WERI-Rb-1 (cell line): Measurements from ENCODE around the gene SLC6A8.
"Not testable (repeated sequence)": the region's sequence is repeated elsewhere in the genome, so short reads cannot be mapped to it uniquely, and the experiment has no call there.

ENCODE experiments used
- DNase-seq: peaks from one replicate; pipeline ENCODE4 v3.0.0-alpha.2; 2020
- H3K27ac ChIP-seq: fragments of 250-450 bp; sonication (Bioruptor Pico); 2 replicates; pipeline ENCODE4 v1.5.1; 2020; ENCODE audit warnings: mild to moderate bottlenecking, moderate library complexity
- H3K27me3 ChIP-seq: fragments of 250-450 bp; sonication (Bioruptor Pico); 2 replicates; pipeline ENCODE4 v1.5.1; 2021; ENCODE audit warnings: mild to moderate bottlenecking, low read depth, moderate library complexity; ENCODE audit not compliant: insufficient read depth, severe bottlenecking
- H3K36me3 ChIP-seq: fragments of 250-450 bp; sonication (Bioruptor Pico); 2 replicates; pipeline ENCODE4 v1.5.1; 2020; ENCODE audit warnings: mild to moderate bottlenecking, moderate library complexity
- H3K4me3 ChIP-seq: 2 replicates; pipeline ENCODE4 v1.5.1; 2011; ENCODE audit warnings: low read depth, mild to moderate bottlenecking, control low read depth, low read length
- H3K9me3 ChIP-seq: fragments of 250-450 bp; sonication (Bioruptor Pico); 2 replicates; pipeline ENCODE4 v1.5.1; 2021; ENCODE audit warnings: mild to moderate bottlenecking, moderate library complexity; ENCODE audit not compliant: severe bottlenecking
- TF ChIP-seq, protein P1 (sequence below): IDR thresholded peaks from 2 replicates; pipeline ENCODE4 v1.5.1; 2011; ENCODE audit warnings: low read depth, mild to moderate bottlenecking, control low read depth, inconsistent platforms, low read length

SLC6A8 gene

DNA sequence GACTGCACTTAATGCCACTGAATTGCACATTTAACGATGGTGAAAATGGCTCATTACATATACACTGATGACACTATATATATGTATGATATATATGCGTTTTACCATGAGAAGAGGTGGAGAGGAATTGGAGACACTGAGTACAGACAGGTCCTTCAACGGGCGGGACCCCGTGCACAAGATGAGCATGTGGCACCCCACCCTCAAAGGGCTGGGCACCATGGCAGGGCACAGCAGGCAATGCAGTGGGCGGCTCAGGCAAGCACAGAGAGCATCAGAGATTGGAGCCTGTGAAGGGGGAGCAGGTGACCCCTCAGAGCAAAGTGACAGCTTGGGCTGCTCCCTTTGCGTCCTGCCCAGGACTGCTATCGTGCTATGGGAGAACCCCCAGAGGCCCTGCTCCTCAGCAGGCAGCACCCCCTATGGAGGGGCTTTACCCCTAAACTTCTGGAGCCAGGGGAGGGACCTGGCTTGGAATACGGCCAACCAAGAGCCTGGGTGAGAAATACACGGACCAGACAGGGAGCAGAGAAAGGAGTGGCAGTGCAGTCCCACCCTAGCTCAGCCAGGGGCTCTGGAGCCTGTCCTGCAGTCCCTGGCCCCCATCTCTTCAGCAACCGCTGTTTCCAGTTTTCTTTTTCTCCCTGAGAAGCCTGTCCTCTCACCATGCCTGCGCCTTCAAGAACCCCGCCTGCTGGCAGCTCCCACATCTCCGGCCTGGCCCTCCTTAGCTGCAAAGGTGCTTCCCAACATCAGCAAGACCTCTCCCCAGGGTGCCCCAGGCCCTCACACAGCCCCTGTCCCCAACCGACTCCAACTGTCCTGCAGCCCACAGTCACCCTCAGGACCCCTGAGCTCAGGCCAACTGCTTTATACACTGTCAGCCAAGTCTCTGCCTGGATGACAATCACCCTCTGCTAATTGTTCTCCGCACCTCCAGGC is 10.5 kb downstream of the SLC6A8 start:
- no peak for DNase-seq
- Histone ChIP-seq H3K27ac (no peak overlapping the region; the same call in 1 of the 2 replicates), H3K36me3 (peaks cover 34% of the 10 kb centered on the region), H3K9me3 (no peaks in the 10 kb centered on the region), H3K4me3 (no peak overlapping the region), H3K27me3 (no peaks in the 10 kb centered on the region)
- TF ChIP-seq, protein P1, sequence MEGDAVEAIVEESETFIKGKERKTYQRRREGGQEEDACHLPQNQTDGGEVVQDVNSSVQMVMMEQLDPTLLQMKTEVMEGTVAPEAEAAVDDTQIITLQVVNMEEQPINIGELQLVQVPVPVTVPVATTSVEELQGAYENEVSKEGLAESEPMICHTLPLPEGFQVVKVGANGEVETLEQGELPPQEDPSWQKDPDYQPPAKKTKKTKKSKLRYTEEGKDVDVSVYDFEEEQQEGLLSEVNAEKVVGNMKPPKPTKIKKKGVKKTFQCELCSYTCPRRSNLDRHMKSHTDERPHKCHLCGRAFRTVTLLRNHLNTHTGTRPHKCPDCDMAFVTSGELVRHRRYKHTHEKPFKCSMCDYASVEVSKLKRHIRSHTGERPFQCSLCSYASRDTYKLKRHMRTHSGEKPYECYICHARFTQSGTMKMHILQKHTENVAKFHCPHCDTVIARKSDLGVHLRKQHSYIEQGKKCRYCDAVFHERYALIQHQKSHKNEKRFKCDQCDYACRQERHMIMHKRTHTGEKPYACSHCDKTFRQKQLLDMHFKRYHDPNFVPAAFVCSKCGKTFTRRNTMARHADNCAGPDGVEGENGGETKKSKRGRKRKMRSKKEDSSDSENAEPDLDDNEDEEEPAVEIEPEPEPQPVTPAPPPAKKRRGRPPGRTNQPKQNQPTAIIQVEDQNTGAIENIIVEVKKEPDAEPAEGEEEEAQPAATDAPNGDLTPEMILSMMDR = no peak

DNA sequence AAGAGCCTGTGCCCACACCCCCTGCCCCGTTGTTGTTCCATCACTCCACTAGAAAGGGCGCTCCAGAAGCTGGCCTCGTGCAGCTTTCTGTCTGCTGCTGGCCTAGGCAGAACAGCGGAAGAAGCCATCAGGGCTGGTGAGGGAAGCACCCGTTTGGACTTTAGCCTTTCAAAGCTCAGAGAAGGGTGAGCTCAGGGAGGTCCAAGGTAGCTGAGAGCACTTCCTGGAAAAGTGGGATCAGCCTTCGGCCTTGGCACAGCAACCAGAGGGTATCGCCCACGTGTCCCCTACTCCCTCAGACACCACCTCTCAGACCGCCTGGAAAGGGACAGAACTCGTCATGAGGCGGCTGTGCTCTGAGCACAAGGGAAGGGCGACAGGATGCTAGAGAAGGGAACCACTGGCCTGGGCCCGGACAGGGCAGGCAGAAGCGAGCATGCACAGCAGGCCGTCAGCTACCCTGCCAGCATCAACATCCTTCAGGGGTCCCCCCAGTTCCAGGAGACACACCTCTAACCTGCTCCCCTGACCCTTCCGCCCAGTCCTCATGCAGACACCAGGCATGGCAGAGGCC is 11.6 kb downstream of the SLC6A8 start:
- H3K27ac ChIP-seq, DNase-seq, H3K9me3 ChIP-seq, H3K27me3 ChIP-seq, H3K4me3 ChIP-seq: not testable (repeated sequence)
- peaks cover 36% of the 10 kb centered on the region for H3K36me3 ChIP-seq

DNA sequence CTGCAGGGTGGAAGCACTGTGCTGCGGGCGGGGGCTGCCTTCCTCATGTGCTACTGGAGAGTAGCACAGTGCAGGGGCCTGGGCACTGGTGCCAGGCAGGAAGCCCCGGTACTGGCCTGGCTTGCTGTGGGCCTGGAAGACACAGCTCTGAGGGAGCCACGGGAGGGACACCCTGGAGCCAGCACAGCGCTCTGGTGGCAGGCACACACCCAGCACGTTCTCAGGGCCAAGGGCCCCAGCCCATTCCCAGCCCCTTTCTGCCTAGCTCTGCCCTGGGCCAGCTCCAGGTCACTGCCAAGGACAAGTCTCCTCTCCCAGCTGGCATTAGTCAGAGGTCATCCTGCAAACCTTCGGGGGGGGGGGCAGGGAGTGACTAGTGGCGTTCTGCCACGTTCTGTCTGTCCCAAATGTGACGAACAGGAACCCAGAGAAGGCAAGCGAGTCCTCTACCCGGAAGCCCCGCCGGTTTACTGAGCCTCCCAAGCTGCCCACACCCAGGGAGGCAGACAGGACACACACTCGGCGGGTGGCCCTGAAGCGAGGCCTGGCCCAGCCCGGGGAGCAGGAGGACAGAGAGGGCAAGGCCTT is 12.2 kb downstream of the SLC6A8 start:
- not testable (repeated sequence) for H3K4me3 ChIP-seq, DNase-seq, H3K27ac ChIP-seq, H3K27me3 ChIP-seq, H3K9me3 ChIP-seq
- peaks cover 39% of the 10 kb centered on the region for H3K36me3 ChIP-seq

DNA sequence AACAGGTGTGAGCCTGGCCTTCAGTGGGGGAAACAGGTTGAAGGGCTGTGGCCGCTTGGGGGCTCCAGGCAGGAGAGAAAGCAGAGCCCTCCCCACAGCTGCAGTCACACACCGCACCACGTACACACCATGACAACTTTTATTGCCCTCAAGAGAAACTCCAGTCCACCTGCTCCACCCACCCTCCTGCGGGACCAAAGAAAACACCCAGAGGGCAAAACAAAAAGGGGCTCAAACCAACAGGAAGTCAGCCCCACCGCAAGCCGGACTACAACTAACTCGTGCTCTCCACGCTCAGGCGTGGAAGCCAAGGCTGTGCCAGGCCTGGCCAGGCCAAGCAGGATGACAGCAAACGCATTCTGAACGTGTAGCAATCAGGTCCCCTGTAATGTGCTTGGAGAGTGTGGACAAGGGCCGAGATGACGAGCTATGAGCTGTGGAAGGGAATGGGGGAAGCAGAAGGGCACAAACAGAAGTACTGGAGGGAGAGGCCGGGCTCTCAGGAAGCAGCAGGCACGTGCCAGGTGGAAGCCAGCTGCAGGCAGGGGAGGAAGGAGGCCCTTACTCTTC is 12.7 kb downstream of the SLC6A8 start:
- TF ChIP-seq, protein P1 = no peak
- Histone ChIP-seq H3K27me3 (no peaks in the 10 kb centered on the region), H3K27ac (no peak overlapping the region), H3K36me3 (peaks cover 37% of the 10 kb centered on the region), H3K4me3 (no peak overlapping the region), H3K9me3 (no peaks in the 10 kb centered on the region)
- no peak for DNase-seq

DNA sequence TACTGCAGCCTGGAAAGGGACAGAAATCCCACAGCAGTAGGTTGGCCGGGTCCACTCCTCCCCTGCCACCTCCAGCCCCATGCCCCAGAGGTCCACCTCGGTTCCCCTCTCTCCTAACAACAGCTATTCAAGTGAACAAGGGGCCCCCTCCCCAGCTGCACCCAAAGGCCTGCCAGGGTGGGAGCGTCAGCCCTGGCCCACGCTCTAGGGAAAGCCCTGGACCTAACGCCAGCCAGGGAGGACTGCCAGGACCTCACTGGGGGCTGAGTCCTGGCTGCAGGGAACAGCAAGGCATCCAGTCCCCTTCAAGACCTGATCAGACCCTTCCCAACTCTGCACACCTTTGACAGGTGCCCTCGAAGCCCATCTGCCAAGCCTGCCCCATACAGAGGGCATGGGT is 13.2 kb downstream of the SLC6A8 start:
- Histone ChIP-seq H3K27me3 (no peaks in the 10 kb centered on the region), H3K36me3 (peaks cover 33% of the 10 kb centered on the region), H3K27ac (no peak overlapping the region), H3K9me3 (no peaks in the 10 kb centered on the region), H3K4me3 (no peak overlapping the region)
- DNase-seq = no peak
- TF ChIP-seq, protein P1 = no peak

DNA sequence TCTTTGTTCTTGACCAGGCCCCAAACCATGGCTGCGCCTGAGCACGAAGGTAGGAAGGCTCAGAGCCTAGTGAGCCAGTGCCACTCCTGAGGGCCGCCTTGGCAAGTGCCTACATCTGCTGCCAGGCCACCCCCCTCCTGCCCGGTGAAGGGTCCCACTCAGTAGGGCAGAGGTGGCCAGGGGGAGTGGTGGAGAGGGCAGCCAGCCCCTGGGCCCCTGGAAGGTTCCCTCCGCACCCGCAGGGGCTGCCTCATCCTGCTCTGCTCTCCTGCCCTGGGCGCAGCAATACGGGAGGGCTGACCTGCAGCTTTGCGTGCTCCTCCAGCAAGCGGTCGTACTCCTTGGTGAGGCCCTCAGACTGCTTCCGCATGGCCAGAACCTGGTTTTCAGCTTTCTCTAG is 14.0 kb downstream of the SLC6A8 start:
- Histone ChIP-seq H3K9me3 (no peaks in the 10 kb centered on the region), H3K4me3 (no peak overlapping the region), H3K27ac (no peak overlapping the region), H3K36me3 (peaks cover 27% of the 10 kb centered on the region), H3K27me3 (no peaks in the 10 kb centered on the region)
- DNase-seq = no peak
- TF ChIP-seq, protein P1 = no peak
